NT2/D1 (cell line): ENCODE measurements around the gene ZNF543.

Experiments used
- DNase-seq: peaks from one replicate; pipeline ENCODE4 v3.0.0-alpha.2; 2011; ENCODE audit warnings: low read depth, low spot score
- H3K27me3 ChIP-seq: 2 replicates; pipeline ENCODE4 v1.6.0; 2011; ENCODE audit warnings: mild to moderate bottlenecking; ENCODE audit not compliant: insufficient read length, insufficient read depth
- H3K36me3 ChIP-seq: 2 replicates; pipeline ENCODE4 v1.6.1; 2011; ENCODE audit warnings: mild to moderate bottlenecking, low read length, mixed read lengths; ENCODE audit not compliant: insufficient read depth, insufficient read length
- H3K4me1 ChIP-seq: 2 replicates; pipeline ENCODE4 v1.5.1; 2011; ENCODE audit not compliant: insufficient read depth, insufficient read length
- H3K4me3 ChIP-seq: 2 replicates; pipeline ENCODE4 v1.5.1; 2011; ENCODE audit warnings: low read depth; ENCODE audit not compliant: insufficient read length
- H3K9ac ChIP-seq: 2 replicates; pipeline ENCODE4 v1.6.0; 2011; ENCODE audit warnings: low read depth; ENCODE audit not compliant: insufficient read length
- H3K9me3 ChIP-seq: 2 replicates; pipeline ENCODE4 v1.5.1; 2011; ENCODE audit warnings: mild to moderate bottlenecking, low read length; ENCODE audit not compliant: insufficient read depth
- SUZ12 ChIP-seq: IDR thresholded peaks from 2 replicates; pipeline ENCODE4 v1.6.1; 2011; ENCODE audit not compliant: insufficient read length, insufficient read depth; ENCODE audit errors: extremely low read depth
- YY1 ChIP-seq: IDR thresholded peaks from 2 replicates; pipeline ENCODE4 v1.6.1; 2011; ENCODE audit not compliant: insufficient read length, insufficient read depth
- ZNF274 ChIP-seq: IDR thresholded peaks from 2 replicates; pipeline ENCODE4 v1.6.1; 2011; ENCODE audit warnings: mild to moderate bottlenecking, low read depth, low read length

Gene ZNF543

DNA sequence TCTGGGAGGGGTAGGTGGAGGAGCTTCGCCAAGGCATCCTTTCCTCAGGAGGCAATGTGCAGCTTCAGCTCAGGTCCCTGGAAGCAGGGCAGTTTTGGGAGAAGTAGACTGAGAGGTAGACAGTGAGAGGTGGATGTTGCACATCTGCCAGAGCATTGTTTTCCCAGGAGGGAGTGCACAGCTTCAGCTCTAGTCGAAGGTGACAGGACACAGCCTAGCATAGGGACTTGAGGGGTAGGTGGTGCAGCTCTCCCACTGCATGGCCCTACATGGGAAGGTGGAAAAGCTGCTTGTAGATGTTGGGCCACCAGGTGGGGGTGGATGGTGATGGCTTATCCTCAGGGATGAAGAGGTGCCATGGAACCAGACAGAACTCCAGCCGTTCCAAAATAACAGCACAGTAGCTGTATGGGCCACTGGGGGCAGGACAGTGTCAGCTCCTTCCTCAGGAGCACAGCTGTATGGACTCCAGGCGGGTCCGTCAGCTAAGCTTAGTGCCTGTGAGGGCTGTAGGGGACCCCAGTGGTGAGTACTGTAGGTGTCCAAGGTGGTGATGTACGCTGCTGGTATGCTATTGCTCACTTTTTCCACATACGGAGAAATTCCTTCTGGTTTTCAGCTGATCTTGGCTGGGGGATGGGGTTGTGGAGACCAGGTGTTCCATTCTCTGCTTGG, 17.4 kb upstream of the ZNF543 start:
- Histone ChIP-seq H3K4me3 (no peak overlapping the region), H3K9me3 (no peaks in the 10 kb centered on the region), H3K27me3 (no peaks in the 10 kb centered on the region), H3K4me1 (peaks cover 7% of the 10 kb centered on the region), H3K9ac (no peak overlapping the region), H3K36me3 (peaks cover 21% of the 10 kb centered on the region)
- TF ChIP-seq YY1 = no peak
- no peak for TF ChIP-seq SUZ12
- no peak for TF ChIP-seq ZNF274
- no peak for DNase-seq

DNA sequence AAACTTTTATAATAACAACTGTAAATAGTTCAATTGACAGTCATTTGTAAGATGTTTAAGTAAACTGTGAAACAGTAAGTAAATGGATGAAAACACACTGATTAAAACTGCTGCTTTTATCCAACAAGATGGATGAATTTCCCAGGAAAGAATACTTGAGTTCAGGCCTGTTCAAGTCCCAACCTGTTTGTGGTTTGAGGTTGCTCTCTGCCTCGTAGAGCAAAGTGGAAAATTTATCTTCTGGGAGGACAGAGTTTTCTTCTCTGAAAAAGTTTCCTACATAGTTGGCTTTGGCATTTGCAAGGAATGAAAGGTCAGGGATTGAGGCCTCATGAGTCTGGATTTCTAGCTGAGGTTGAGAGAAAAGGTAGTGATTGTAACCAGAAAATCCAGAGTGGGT, 15.2 kb upstream of the ZNF543 start:
- no peaks in the 10 kb centered on the region for H3K9me3 ChIP-seq
- H3K9ac ChIP-seq = no peak overlapping the region
- H3K4me1 ChIP-seq = peaks cover 7% of the 10 kb centered on the region
- TF ChIP-seq SUZ12 (no peak), YY1 (no peak), ZNF274 (no peak)
- H3K4me3 ChIP-seq = no peak overlapping the region
- DNase-seq = no peak
- H3K36me3 ChIP-seq = peaks cover 17% of the 10 kb centered on the region
- no peaks in the 10 kb centered on the region for H3K27me3 ChIP-seq

DNA sequence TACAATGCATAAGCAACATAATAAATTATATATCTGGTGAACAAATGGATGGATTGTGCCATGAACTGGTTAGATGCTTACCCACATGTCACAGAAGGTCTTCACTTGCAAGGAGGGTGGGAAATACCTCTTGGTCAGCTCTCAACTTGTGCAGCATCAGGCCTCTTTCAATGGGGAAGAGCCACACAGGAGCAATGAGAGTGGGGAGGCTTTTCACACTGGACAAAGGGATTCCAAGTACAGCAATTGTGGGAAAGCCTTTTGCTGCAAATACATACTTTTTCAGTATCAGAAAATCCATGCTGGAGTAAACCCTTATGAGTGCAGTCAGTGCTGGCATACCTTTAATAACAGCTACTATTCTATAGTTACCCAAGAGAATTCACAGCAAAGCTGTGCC, 11.8 kb upstream of the ZNF543 start:
- Histone ChIP-seq H3K4me1 (no peaks in the 10 kb centered on the region), H3K27me3 (no peaks in the 10 kb centered on the region), H3K36me3 (no peaks in the 10 kb centered on the region), H3K9ac (no peak overlapping the region), H3K9me3 (no peaks in the 10 kb centered on the region), H3K4me3 (no peak overlapping the region)
- DNase-seq = no peak
- TF ChIP-seq ZNF274 (no peak), SUZ12 (no peak), YY1 (no peak)

DNA sequence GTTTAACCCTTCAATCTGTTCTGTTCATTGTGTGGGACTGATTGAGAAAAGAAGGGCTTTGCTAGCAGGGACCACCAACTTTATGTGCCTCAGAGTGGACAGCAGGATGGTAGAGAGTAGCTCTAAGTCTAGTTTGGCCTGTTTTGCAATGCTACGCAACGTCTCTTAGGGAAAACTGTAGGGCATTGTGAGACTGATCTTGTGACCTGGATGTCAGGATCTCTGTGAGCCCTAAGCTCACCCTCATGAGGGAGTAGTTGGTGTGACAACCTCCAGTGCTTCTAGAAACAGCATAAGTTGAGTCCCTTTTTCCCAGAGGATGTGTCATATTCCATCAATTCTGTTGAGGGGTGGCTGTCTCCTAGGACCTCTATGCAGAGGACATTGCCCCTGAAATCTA, 9.5 kb upstream of the ZNF543 start:
- Histone ChIP-seq H3K9ac (no peak overlapping the region), H3K27me3 (no peaks in the 10 kb centered on the region), H3K9me3 (no peaks in the 10 kb centered on the region), H3K4me3 (no peak overlapping the region), H3K36me3 (no peaks in the 10 kb centered on the region), H3K4me1 (no peaks in the 10 kb centered on the region)
- no peak for DNase-seq
- no peak for TF ChIP-seq YY1
- TF ChIP-seq SUZ12 = no peak
- TF ChIP-seq ZNF274 = no peak

DNA sequence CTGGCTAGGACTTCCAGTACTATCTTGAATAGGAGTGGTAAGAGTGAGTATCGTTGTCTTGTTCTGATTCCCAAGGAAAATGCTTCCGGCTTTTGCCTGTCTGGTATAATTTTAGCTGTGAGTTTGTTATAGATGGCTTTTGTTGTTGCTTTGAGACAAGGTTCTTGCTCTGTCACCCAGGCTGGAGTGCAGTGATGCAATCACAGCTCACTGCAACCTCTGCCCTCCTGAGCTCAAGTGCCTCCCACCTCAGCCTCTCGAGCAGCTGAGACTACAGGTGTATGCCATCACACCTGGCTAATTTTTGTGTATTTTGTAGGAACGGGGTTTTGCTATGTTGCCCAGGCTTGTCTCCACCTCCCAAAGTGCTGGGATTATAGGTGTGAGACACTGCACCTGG, 6.1 kb upstream of the ZNF543 start:
- Histone ChIP-seq H3K36me3 (no peaks in the 10 kb centered on the region), H3K9ac (no peak overlapping the region), H3K4me3 (no peak overlapping the region), H3K9me3 (no peaks in the 10 kb centered on the region), H3K4me1 (peaks cover 2% of the 10 kb centered on the region), H3K27me3 (no peaks in the 10 kb centered on the region)
- TF ChIP-seq ZNF274 (no peak), SUZ12 (no peak)
- no peak for DNase-seq

DNA sequence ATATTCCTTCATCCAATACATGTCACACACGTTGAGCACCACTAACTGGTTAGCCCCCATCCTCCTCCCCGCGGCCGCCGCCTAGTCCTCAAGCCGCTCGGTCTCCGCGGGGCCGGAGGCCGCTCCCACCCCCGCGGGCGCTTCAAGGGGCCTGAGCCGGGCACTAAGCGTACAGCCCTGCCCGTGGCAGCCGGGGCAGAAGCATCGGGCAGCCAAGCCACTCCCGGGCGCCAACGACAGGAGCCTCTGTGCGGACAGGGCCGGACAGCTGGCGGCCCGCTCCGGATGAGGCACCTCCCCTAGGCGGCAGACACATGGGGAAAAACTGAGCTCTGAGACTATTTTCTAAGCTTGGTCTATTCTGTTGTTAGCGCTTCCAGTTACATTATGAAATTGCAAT, 2.8 kb upstream of the ZNF543 start:
- Histone ChIP-seq H3K27me3 (no peaks in the 10 kb centered on the region), H3K36me3 (peaks cover 7% of the 10 kb centered on the region), H3K4me3 (no peak overlapping the region), H3K4me1 (peaks cover 2% of the 10 kb centered on the region), H3K9ac (no peak overlapping the region), H3K9me3 (no peaks in the 10 kb centered on the region)
- DNase-seq = no peak
- TF ChIP-seq SUZ12 (no peak), YY1 (no peak), ZNF274 (no peak)

DNA sequence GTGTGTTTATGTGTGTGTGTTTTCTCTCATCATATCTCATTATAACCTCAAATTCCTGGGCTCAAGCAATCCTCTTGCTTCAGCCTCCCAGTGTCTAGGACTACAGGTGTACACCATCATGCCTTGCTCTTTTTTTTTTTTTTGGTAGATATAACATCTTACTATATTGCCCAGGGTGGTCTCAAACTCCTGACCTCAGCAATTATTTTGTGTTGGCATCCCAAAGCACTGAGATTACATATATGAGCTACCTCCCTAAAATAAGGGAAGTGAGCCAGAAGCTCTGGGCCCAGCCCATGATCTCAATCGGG, 448 bp upstream of the ZNF543 start:
- H3K27me3 ChIP-seq = no peaks in the 10 kb centered on the region
- no peak for TF ChIP-seq YY1
- TF ChIP-seq SUZ12 = no peak
- no peak for TF ChIP-seq ZNF274
- H3K9ac ChIP-seq = peak overlapping the region; percentile 67
- peaks cover 2% of the 10 kb centered on the region for H3K4me1 ChIP-seq
- H3K9me3 ChIP-seq = no peaks in the 10 kb centered on the region
- peak overlapping the region; percentile 79 for H3K4me3 ChIP-seq
- DNase-seq = no peak
- H3K36me3 ChIP-seq = peaks cover 22% of the 10 kb centered on the region

DNA sequence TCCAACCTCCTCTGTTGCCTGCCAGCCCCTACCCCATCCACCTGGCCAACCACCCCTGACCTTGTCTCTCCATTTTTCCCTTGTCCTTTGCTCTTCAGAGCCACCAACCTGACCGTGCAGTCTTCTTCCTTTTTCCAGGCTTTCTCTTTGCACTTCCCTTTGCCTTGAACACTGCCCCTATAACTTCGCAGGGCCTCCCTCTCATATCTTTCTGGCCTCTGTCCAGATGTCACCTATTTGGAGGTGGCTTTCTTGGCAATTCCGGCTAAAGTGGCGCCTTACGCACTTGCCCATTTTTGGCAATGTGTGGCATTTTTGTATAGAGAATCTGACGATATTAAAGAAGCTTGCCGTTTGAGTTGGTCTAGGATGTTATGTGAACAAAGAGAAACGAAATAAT, 844 bp downstream of the ZNF543 start:
- Histone ChIP-seq H3K4me1 (peaks cover 2% of the 10 kb centered on the region), H3K36me3 (peaks cover 34% of the 10 kb centered on the region), H3K9me3 (no peaks in the 10 kb centered on the region), H3K9ac (peak overlapping the region; percentile 78), H3K27me3 (no peaks in the 10 kb centered on the region), H3K4me3 (peak overlapping the region; percentile 79)
- TF ChIP-seq YY1 = no peak
- no peak for TF ChIP-seq ZNF274
- TF ChIP-seq SUZ12 = no peak
- no peak for DNase-seq
